K562 (cell line): Measurements from ENCODE around the gene AMBP. TPM values are rescaled to one million over a fixed set of nuclear protein-coding genes. Genes with fewer than 3 reads are reported as not detected.

Experiments used
- HNRNPK ChIP-seq: fragments of 200-400 bp; formaldehyde crosslinking; IDR thresholded peaks from one replicate; pipeline ENCODE4 v1.6.1; 2018; ENCODE audit warnings: mild to moderate bottlenecking, low read depth, low read length; ENCODE audit not compliant: poor library complexity, severe bottlenecking
- KDM2B ChIP-seq: fragments of 250-450 bp; sonication (Bioruptor Pico); IDR thresholded peaks from 2 replicates; pipeline ENCODE4 v1.8.0; 2021; ENCODE audit warnings: mild to moderate bottlenecking, moderate library complexity
- polyA plus RNA-seq, 8 experiments: library from polyadenylated mRNA; depleted of rRNA in 4 of 8; stranded (reverse) in 5 of 8; unstranded in 3 of 8; fragments of >200 nt; fragmentation: Nextera tagmentation in 2 of 8; fragmentation: Illumina TruSeq in 1 of 8; extraction: Ambion mirVana in 2 of 8; extraction: Trizol in 1 of 8; gene quantifications; 2 replicates each; pipeline versions ENCODE4 v1.2.1 to v1.2.3, GENCODE V29; 2011 to 2014; ENCODE audit warnings: inconsistent platforms in 1 of 8, missing spikeins in 1 of 8
- total RNA-seq, 7 experiments: library from RNA; depleted of rRNA in 6 of 7; stranded (reverse); fragments of >200 nt in 6 of 7; fragmentation: Illumina TruSeq in 2 of 7; extraction: Trizol in 2 of 7; gene quantifications; 2 replicates each; pipeline versions ENCODE4 v1.2.1 to v1.2.3, GENCODE V29; 2011 to 2021; ENCODE audit warnings: low replicate concordance in 1 of 7
- TF ChIP-seq, protein P1 (sequence below), 2 experiments: fragments of 450-650 bp; formaldehyde crosslinking in 1 of 2; IDR thresholded peaks; 2 replicates each; pipeline versions ENCODE4 v1.4.0 to v1.6.1; 2014 to 2020; ENCODE audit warnings: mild to moderate bottlenecking in 2 of 2, borderline replicate concordance in 1 of 2, low read depth in 1 of 2
- TF ChIP-seq, protein P2 (sequence below), 2 experiments: fragments of 450-650 bp; conservative IDR thresholded peaks; 2 replicates each; pipeline ENCODE4 v1.6.1; 2017; ENCODE audit warnings: mild to moderate bottlenecking in 2 of 2, moderate library complexity in 2 of 2
- TF ChIP-seq, protein P3 (sequence below): fragments of 450-650 bp; formaldehyde crosslinking; IDR thresholded peaks from 2 replicates; pipeline ENCODE4 v1.4.0; 2020; ENCODE audit warnings: mild to moderate bottlenecking, moderate library complexity
- TF ChIP-seq, protein P4 (sequence below): sonication (generic); formaldehyde crosslinking; IDR thresholded peaks from 2 replicates; pipeline ENCODE4 v1.8.1; 2023; ENCODE audit warnings: mild to moderate bottlenecking, missing genetic modification reagents
- TF ChIP-seq, protein P5 (sequence below), 2 experiments: IDR thresholded peaks; 2 replicates each; pipeline ENCODE4 v1.6.1; 2012; ENCODE audit warnings: improper control_type of control experiment in 2 of 2, low read depth in 2 of 2, low read length in 2 of 2, borderline replicate concordance in 1 of 2

AMBP gene
- total and polyA plus RNA-seq, 9 of the 15 experiments (the other 6 are each of a cell fraction or from before 2014, with no cell fraction given) = 1.3 TPM; not detected in 8

DNA sequence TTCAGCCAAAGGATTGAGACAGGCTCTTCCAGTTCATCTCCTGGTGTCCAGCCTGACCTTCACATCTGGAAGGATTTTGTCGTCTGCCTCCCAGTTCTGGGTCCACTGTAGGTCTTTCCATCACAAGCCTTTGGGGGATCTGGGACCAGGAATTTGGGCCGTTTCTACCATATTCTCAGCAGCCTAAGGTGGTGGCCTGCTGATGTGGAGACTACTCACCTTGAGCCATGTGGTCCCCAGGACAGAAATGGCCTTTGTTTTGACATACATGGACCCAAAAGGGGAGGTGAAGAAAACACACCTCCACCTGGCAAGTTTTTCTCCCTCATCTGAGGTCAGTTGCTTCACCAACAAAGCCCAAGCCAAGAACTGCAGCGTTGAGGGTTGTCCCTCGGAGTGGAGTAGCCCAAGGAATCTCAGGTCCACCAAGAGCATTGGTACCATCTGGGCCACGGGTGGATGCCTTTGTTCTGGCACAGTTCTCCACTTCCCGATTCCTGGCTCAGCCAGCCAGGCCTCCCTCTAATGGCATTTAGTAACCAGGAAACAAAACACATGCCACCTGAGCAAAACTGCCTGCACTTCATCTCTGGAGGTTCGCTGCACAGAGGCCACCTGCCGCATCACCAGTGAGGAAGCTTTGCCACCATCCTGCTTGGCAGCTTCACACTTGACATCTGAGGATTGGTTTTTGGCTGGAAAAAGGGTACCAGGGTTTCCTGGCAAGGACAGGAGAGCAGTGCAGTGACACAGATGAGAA is 24.7 kb downstream of the AMBP start (continued):
- TF ChIP-seq, protein P1, sequence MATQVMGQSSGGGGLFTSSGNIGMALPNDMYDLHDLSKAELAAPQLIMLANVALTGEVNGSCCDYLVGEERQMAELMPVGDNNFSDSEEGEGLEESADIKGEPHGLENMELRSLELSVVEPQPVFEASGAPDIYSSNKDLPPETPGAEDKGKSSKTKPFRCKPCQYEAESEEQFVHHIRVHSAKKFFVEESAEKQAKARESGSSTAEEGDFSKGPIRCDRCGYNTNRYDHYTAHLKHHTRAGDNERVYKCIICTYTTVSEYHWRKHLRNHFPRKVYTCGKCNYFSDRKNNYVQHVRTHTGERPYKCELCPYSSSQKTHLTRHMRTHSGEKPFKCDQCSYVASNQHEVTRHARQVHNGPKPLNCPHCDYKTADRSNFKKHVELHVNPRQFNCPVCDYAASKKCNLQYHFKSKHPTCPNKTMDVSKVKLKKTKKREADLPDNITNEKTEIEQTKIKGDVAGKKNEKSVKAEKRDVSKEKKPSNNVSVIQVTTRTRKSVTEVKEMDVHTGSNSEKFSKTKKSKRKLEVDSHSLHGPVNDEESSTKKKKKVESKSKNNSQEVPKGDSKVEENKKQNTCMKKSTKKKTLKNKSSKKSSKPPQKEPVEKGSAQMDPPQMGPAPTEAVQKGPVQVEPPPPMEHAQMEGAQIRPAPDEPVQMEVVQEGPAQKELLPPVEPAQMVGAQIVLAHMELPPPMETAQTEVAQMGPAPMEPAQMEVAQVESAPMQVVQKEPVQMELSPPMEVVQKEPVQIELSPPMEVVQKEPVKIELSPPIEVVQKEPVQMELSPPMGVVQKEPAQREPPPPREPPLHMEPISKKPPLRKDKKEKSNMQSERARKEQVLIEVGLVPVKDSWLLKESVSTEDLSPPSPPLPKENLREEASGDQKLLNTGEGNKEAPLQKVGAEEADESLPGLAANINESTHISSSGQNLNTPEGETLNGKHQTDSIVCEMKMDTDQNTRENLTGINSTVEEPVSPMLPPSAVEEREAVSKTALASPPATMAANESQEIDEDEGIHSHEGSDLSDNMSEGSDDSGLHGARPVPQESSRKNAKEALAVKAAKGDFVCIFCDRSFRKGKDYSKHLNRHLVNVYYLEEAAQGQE (IDR thresholded peaks at IDR 0.05; ENCODE audit: borderline replicate concordance) = no peak
- TF ChIP-seq, protein P1 (CRISPR knock-in tag; IDR thresholded peaks at IDR 0.05; ENCODE audit: low read depth) = no peak
- TF ChIP-seq, protein P2, sequence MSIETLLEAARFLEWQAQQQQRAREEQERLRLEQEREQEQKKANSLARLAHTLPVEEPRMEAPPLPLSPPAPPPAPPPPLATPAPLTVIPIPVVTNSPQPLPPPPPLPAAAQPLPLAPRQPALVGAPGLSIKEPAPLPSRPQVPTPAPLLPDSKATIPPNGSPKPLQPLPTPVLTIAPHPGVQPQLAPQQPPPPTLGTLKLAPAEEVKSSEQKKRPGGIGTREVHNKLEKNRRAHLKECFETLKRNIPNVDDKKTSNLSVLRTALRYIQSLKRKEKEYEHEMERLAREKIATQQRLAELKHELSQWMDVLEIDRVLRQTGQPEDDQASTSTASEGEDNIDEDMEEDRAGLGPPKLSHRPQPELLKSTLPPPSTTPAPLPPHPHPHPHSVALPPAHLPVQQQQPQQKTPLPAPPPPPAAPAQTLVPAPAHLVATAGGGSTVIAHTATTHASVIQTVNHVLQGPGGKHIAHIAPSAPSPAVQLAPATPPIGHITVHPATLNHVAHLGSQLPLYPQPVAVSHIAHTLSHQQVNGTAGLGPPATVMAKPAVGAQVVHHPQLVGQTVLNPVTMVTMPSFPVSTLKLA (conservative IDR thresholded peaks at IDR 0.05) = no peak
- TF ChIP-seq, protein P3, sequence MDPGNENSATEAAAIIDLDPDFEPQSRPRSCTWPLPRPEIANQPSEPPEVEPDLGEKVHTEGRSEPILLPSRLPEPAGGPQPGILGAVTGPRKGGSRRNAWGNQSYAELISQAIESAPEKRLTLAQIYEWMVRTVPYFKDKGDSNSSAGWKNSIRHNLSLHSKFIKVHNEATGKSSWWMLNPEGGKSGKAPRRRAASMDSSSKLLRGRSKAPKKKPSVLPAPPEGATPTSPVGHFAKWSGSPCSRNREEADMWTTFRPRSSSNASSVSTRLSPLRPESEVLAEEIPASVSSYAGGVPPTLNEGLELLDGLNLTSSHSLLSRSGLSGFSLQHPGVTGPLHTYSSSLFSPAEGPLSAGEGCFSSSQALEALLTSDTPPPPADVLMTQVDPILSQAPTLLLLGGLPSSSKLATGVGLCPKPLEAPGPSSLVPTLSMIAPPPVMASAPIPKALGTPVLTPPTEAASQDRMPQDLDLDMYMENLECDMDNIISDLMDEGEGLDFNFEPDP (CRISPR knock-in tag) = no peak
- TF ChIP-seq, protein P4, sequence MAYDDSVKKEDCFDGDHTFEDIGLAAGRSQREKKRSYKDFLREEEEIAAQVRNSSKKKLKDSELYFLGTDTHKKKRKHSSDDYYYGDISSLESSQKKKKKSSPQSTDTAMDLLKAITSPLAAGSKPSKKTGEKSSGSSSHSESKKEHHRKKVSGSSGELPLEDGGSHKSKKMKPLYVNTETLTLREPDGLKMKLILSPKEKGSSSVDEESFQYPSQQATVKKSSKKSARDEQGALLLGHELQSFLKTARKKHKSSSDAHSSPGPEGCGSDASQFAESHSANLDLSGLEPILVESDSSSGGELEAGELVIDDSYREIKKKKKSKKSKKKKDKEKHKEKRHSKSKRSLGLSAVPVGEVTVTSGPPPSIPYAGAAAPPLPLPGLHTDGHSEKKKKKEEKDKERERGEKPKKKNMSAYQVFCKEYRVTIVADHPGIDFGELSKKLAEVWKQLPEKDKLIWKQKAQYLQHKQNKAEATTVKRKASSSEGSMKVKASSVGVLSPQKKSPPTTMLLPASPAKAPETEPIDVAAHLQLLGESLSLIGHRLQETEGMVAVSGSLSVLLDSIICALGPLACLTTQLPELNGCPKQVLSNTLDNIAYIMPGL (CRISPR knock-in tag) = no peak
- TF ChIP-seq KDM2B (CRISPR knock-in tag) (no peak), HNRNPK (no peak)
- TF ChIP-seq, protein P5, sequence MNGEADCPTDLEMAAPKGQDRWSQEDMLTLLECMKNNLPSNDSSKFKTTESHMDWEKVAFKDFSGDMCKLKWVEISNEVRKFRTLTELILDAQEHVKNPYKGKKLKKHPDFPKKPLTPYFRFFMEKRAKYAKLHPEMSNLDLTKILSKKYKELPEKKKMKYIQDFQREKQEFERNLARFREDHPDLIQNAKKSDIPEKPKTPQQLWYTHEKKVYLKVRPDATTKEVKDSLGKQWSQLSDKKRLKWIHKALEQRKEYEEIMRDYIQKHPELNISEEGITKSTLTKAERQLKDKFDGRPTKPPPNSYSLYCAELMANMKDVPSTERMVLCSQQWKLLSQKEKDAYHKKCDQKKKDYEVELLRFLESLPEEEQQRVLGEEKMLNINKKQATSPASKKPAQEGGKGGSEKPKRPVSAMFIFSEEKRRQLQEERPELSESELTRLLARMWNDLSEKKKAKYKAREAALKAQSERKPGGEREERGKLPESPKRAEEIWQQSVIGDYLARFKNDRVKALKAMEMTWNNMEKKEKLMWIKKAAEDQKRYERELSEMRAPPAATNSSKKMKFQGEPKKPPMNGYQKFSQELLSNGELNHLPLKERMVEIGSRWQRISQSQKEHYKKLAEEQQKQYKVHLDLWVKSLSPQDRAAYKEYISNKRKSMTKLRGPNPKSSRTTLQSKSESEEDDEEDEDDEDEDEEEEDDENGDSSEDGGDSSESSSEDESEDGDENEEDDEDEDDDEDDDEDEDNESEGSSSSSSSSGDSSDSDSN (IDR thresholded peaks at IDR 0.05; ENCODE audit: borderline replicate concordance in 1 of 2, low read depth in 2 of 2, low read length in 2 of 2) = no peak
